NCI-H2171 treated with DMSO at 0.1 percent for 48 hours (cell line): ENCODE data around the gene MYH9.
"Not testable (repeated sequence)": the region's sequence is repeated elsewhere in the genome, so short reads cannot be mapped to it uniquely, and the experiment has no call there.

Source experiments
- DNase-seq: peaks from one replicate; lab custom pipeline; 2025; lab: John Stamatoyannopoulos, UW

Gene MYH9

GRCh38 chr22:36267058-36267457 lies 120.7 kb downstream of the MYH9 start:
- DNase-seq = no peak

- DNase-seq = not testable (repeated sequence)
Observed at GRCh38 chr22:36263886-36264664, 123.7 kb downstream of the MYH9 start.

DNA sequence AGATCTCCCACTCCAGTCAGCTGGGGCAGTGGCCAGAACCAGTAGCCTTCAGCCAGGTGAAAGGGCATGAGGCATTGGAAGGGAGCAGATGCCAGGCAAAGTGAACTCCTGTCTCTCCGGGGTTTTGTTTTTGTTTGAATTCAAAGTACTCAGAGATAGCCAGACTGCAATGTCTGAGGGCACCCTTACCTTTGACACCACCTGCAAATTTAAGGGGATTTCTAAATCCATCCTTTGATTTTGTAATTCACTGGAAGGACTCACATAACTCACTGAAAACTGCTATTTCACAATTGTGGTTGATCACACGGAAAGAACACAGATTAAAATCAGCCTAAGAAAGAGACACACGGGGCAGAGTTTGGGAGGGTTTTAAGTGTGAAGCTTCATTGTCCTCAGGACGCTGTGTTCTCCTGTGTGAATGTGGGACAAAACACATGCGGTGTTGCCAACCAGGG lies 124.5 kb downstream of the MYH9 start:
- not testable (repeated sequence) for DNase-seq

DNA sequence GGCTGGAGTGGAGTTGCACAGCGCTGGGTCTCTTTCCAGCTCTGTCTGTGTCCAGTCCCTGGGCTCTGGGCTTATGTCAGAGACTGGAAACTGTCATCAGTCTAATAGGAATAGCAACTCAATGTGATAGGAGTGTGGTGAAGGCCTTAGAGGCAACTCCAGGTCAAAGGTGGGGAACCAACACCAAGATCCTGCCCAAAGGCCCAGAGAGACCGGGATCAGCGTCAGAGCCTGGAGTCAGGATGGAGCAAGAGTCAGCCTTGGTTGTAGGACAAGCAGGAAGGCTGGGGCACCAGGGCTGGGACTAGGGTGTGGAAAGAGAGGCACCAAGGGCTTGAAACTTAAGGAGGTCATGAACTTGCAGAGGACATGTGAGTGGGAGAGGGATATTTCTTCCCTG lies 125.5 kb downstream of the MYH9 start:
- DNase-seq = not testable (repeated sequence)

DNA sequence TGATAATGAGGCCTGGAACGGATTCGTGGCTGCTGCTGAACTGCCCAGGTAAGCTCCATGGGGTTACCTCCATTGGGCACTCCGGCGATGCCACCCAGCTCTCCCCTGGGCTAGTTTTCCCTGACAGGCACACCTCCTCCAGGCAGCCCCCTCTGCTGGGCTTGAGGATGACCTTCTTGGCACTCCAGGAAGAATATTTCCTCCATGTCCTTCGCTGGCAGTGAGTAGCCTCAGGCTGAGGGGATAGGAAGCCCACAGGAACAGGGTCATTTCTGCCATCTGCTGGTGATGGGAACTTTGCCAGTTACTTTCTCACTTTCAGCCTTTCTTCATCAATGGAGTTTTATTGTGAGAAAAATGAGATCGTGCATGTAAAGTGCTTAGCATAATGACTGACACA lies 126.1 kb downstream of the MYH9 start:
- DNase-seq = not testable (repeated sequence)

GRCh38 chr22:36259615-36260300 lies 128.0 kb downstream of the MYH9 start:
- no peak for DNase-seq

DNA sequence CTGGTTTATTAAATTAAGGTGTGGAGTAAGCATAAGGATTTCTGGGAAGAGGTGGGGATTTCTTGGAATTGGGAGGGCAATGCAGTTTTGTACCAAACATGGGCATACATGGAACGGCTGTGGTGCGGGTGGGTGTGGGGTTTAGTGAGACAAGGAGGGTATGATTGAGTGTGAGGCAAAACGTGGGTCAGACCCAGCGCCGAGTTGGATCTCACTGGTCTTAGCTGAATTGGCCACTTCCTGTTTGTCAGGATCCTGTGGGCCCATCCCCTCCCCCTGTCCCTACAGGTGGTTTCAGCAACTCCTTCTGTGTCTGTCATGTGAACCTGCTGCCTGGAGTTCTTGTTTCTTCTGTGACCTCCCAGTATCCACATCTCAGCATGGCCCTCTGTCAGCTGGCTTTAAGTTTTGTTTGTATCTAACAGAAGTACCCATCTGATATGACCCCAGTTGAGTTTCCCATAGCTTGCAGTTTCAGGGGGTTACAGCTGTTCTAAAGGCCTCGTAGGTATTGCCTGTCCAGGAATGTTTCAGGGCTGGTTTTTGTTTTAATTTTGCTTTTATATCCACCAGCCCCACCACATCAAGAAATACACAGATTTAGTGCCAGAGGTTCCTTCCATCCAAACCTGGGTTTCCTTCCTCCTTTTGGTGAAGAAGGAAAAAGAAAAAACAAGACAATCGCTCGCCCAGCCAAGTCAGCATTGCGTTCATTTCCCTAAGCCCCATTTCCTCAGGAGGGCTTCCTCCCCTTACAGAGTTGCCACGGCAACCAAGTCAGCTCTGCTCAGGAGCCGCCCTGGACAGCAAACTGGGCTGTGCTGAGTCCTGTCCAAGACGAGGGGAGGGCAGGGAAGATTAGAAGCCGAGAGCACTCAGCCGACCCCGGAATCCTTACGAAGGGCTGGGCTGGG lies 128.8 kb downstream of the MYH9 start:
- DNase-seq = no peak

DNA sequence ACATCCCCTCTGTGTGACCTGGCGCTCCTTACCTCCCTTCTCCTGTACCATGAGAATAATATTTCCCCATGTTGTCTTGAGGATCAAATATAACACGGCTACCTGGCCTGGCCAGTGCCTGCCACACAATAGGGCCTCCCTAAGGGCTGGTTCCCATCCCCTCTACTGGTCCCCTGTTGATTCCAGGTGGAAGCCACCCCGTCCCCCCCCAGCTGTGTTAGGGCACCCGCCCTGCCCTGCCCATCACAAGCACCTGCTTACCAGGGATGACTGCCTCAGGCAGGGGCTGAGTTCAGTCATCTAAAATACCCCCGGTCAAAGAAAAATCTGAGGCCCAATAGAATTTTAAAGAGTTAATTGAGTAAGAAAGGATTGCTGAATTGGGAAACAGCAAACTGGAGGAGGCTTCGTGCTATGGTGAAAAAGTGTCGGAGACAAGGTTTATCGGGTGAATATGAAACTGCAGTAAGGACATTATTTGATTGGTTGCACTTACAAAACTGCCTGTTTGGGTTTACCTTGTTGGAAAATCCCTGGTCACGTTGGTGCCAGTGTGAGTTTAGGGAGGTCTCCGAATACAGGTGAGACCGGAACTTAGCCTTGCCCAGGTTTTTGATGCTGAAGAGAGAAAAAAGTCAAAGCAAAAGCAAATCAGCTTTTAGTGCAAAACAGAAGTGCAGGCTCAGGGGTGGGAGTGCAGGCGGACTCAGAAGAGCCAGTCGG lies 129.7 kb downstream of the MYH9 start:
- no peak for DNase-seq

- no peak for DNase-seq
Observed at GRCh38 chr22:36257308-36257707, 130.5 kb downstream of the MYH9 start.

DNA sequence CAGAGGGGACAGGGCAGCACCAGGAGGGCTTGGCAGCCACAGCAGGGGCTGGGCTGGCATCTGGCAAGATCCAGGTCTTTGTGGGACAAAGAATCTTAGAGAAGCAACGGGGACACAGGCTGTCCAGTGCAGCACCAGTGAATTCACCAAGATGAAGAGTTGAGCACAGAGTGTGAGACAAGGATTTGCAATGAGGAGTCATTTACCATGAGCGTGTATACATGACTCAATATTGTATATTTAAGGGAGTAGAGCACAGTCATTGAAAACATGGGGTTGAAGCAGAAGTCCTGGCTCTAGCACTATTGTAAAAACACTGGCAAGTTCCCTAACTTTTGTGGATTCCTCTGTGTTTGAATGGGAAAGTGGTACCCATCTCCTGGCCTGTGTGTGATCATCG lies 131.3 kb downstream of the MYH9 start:
- no peak for DNase-seq

DNA sequence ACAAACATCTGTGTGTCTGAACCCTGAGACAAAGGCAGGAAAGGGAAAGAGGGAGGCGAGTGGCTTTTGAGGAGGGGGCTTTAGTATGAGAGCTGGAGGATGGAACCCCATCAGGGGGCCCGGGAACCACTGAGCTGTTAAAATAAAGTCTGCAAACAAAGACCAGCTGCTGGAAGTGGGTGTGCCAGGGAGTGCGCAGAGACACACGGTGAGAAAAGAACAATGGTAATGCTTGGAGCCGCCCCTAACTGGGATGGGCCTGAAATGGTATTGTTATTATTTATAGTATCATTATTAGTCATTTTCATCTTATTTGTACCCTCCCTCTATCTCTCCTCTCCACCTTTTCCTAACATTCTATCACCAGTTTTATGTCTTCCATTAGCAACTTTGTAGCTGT lies 132.2 kb downstream of the MYH9 start:
- not testable (repeated sequence) for DNase-seq

- peak; percentile 60 for DNase-seq
Observed at GRCh38 chr22:36253523-36254490, 134.0 kb downstream of the MYH9 start.

DNA sequence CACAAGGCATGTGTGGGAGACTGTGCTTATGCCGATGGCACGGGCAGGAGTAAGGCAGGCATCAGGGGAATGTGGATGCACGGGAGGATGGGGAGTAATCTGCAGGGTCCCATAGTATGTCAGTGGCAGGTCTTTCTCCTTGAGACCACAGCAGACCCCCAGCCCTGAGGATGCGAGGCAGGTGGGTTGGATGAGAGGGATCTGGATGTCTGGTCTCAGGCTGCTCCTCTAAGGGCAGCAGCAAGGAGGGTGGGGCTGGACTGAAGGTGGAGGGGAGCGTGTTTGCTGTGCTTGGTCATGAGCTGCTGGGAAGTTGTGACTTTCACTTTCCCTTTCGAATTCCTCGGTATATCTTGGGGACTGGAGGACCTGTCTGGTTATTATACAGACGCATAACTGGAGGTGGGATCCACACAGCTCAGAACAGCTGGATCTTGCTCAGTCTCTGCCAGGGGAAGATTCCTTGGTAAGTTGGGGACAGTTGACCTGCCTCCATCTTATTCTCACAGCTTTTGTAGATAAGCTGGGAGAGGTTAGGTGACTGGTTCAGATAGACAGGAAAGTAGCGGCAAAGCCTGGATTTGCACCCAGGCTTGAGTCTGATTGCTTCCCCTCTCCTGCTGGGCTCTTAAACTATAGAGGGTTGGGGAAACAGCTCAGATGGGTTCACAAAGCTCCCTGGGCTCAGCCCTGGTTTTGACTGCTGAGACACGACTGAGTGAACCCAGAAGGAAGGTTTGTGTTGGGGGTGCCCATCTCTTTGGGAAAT lies 134.8 kb downstream of the MYH9 start, which contains the start of gene APOL1:
TSS of gene APOL1 (plus strand) at position 380 of the 769 bp plus-strand sequence. CDS start 1,823 bp downstream, outside the sequence.
- no peak for DNase-seq

- DNase-seq = not testable (repeated sequence)
Observed at GRCh38 chr22:36251979-36252608, 135.7 kb downstream of the MYH9 start.

GRCh38 chr22:36250292-36250960 lies 137.3 kb downstream of the MYH9 start:
- DNase-seq = not testable (repeated sequence)

DNA sequence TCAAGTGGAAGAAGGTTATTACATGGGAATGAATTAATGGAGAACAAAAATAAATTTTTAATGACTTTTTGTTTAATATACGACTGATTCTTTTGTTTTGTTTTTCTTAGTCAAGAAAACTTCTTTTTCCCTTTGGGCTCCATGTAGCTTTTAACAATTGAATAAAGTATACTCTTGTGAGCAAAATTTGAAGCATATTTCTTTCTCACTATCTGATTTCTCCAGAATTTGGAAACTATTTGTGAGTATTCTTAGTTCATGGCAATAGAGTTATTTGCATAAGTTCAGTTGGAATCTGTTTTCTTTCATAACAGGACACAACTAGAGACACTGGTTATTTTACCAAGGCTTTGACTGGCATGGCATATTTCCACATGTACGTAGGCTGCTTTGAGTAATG lies 138.6 kb downstream of the MYH9 start:
- DNase-seq = no peak

- no peak for DNase-seq
Observed at GRCh38 chr22:36247955-36248354, 139.8 kb downstream of the MYH9 start.

DNA sequence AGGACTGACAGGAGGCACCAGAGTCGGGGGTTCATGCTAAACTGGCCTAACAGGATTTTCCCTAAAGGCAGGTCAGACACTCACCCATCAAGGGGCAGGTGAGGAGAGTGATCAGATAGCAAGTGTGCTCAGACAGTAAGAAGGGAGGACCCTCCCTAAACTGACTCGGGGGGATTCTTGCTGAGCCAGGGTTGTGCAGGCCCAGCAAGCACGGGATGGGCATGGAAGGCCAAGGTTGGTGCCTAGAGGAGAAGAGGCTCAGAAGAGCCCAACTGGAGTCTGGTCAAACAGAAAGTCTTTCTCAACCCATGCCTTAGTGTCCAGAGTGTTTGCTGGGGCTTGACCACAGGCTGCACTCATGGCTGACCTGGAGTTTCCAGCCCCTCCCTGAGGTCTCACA lies 141.0 kb downstream of the MYH9 start:
- DNase-seq = no peak
